ENCODE measurements around the gene ATRIP.

ATRIP gene

GRCh38 chr3:48505968-48506504 is 59.5 kb downstream of the ATRIP start:
- DNase-seq, result no peak

- DNase-seq, result no peak
Observed at GRCh38 chr3:48507256-48508061, 60.9 kb downstream of the ATRIP start.

GRCh38 chr3:48511551-48511950 is 65.0 kb downstream of the ATRIP start:
- DNase-seq, result no peak

- DNase-seq, result no peak
Observed at GRCh38 chr3:48514431-48515227, 68.1 kb downstream of the ATRIP start.

Measured in NCI-H2029 treated with DMSO at 0.1 percent for 48 hours (cell line).